Measurements from ENCODE around the gene MAK.

The MAK gene

DNA sequence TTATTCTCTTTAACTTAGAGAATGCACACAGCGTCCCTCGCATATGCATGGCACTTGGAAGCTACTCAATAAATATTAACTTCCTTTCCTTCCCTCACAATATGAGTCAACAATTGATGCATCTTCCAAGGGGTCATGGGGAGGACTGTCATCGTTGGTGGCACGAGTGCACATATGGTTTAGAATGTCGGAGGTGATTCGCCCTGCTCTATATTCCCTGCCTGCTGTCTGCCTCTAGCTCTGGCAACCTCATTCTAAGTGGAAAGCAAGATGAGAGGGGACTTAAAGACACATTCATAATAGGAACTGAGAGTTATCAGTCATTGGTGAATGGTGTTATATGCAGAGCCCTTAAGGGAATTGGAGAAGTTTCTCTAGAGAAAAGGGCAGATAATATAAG, 44.6 kb downstream of the MAK start:
- TF ChIP-seq ZFX (IDR thresholded peaks at IDR 0.05; ENCODE audit: borderline replicate concordance) = no peak
- H3K27ac ChIP-seq = no peak overlapping the region

DNA sequence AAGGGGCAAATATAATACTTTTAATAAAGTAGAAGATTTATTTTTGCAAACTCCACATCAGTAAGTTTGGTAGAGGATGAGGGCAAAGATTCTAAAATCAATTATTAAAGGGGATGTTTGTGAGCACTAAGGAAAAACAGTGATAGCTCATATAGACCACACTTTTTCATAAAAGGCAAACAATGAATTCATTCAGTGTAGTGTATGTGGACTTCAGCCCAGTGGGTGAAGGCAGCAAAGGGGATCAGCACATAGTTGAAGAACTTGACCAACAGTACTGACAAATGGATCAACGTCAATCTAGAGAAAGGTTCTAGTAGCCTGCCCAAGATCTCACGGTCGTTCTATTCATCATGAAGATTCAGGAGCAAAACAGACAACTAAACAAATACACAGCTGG, 45.3 kb downstream of the MAK start:
- TF ChIP-seq, protein P1, sequence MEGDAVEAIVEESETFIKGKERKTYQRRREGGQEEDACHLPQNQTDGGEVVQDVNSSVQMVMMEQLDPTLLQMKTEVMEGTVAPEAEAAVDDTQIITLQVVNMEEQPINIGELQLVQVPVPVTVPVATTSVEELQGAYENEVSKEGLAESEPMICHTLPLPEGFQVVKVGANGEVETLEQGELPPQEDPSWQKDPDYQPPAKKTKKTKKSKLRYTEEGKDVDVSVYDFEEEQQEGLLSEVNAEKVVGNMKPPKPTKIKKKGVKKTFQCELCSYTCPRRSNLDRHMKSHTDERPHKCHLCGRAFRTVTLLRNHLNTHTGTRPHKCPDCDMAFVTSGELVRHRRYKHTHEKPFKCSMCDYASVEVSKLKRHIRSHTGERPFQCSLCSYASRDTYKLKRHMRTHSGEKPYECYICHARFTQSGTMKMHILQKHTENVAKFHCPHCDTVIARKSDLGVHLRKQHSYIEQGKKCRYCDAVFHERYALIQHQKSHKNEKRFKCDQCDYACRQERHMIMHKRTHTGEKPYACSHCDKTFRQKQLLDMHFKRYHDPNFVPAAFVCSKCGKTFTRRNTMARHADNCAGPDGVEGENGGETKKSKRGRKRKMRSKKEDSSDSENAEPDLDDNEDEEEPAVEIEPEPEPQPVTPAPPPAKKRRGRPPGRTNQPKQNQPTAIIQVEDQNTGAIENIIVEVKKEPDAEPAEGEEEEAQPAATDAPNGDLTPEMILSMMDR (IDR thresholded peaks at IDR 0.05) = no peak
- no peak for TF ChIP-seq ZFX (IDR thresholded peaks at IDR 0.05; ENCODE audit: borderline replicate concordance)
- no peak overlapping the region for H3K27ac ChIP-seq

DNA sequence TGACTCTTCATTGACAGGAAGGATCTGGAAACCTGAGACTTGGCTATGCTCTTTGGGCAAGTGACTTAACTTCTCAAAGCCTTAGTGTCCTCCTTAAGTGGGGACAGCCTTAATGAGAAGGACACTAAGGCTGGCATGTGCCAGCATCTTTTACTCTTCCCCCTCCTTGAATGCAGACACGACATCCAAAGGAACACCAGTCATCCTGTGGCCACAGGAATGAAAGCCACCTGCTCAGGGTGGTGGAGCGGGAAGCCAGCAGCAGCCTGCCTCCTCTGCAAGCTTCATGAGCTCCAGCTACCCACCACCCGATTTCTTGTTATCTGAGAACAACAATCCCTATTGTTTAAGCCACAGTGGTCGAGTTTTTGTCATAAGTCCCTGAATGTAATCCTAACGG, 46.2 kb downstream of the MAK start:
- H3K27ac ChIP-seq = no peak overlapping the region
- TF ChIP-seq, protein P1 (IDR thresholded peaks at IDR 0.05) = no peak
- TF ChIP-seq ZFX (IDR thresholded peaks at IDR 0.05; ENCODE audit: borderline replicate concordance) = no peak

DNA sequence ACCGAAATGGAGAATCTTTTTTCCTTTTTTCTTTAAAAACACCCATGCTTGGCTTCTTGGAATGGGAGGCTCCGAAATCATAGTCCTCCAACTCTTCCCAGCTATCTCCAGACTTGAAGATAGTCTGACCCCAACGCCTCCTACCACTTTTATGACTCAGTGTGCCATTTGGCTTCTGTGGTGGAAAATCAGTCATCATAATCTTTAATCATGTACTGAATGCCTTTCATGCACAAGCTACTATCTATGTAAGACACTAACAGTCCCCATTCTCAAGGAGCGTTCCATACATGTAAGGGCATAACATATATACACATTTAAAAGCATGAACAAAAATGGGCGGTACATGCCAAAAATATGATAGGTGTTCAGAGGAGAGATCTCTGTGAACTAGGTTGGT, 46.7 kb downstream of the MAK start:
- H3K27ac ChIP-seq = no peak overlapping the region
- TF ChIP-seq ZFX (IDR thresholded peaks at IDR 0.05; ENCODE audit: borderline replicate concordance) = no peak
- TF ChIP-seq, protein P1 (IDR thresholded peaks at IDR 0.05) = no peak

DNA sequence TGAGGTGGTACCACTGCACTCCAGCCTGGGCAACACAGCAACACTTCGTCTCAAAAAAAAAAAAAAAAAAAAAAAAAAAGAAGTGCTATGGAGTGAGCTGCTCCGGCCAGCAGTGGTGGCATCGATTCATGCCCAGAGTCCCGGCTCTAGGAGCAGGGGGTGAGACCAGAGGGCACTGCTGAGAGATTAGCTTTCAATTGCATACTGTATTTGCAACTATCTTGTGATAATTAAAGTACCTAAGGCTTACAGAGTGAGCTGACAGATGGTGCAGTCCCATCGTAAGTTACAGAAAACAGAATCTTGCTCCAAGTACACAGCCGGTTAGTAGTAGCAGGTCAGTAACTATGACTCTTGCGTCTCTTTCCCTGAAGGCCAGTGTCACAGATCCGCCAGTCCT, 59.3 kb downstream of the MAK start:
- TF ChIP-seq, protein P1 (IDR thresholded peaks at IDR 0.05) = no peak
- TF ChIP-seq ZFX (IDR thresholded peaks at IDR 0.05; ENCODE audit: borderline replicate concordance) = no peak
- H3K27ac ChIP-seq = no peak overlapping the region

DNA sequence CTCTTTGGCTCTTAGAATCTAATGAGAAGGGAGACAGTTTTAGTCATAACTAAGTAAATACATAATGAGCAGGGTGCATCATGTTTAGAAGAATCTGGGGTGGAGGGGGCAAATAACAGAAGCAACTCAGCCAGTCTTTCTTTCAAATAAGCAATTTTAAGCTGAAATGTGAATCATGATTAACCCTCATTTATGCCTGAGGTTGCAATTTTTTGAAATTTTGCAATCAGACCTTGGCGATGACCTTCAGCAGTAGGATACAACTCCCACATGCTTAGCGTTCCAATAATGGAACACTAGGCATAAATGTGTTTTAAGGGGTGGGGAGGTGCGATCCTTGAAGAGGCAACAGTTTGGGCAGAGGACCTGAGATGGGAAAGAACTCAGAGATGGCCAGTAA, 60.1 kb downstream of the MAK start:
- TF ChIP-seq ZFX (IDR thresholded peaks at IDR 0.05; ENCODE audit: borderline replicate concordance) = no peak
- TF ChIP-seq, protein P1 (IDR thresholded peaks at IDR 0.05) = no peak
- no peak overlapping the region for H3K27ac ChIP-seq

DNA sequence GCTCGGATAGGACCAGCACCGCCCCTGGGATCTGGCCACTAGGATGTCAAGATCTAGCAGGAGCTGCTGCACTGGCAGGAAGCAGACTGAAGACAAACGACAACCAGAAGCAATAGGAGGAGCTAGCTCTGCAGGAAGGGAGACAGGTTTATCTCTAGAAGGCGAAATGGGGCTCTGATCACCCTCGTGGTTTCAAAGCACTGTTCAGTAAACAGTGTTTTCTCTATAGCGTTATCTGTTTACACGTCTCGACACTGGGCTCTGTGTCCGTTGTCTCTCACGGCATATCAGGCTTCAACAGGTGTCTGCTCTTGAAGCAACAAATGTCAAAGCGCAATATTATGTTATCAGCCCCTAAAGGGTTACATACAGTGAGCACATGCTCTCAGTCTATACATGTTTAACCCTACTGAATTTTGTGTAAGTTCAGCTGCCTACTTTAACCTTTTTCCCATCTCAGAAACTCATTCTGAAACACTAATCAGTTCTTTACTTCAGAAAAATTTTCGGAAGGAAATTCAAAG, 66.9 kb downstream of the MAK start:
- no peak overlapping the region for H3K27ac ChIP-seq
- TF ChIP-seq, protein P1 (IDR thresholded peaks at IDR 0.05) = no peak
- no peak for TF ChIP-seq ZFX (IDR thresholded peaks at IDR 0.05; ENCODE audit: borderline replicate concordance)

DNA sequence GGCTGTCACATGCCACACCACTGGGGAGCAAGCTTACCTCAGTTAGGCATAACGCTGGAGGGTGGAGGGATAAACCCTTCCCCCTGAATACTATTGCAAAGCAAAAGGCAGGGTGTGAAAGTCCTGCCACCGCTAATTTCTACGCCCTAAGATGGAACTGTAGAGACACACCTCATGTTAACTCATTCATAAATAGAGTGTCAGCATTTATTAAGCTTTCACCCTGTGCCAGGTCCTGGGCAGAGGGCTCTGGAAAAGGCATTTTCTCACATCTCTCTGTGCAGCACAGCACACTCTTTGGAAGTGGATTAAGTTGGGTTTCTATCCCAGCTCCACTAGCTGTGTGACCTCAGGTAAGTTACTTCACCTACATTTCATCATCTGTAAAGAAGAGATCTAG, 68.9 kb downstream of the MAK start:
- H3K27ac ChIP-seq = no peak overlapping the region
- TF ChIP-seq, protein P1 (IDR thresholded peaks at IDR 0.05) = no peak
- no peak for TF ChIP-seq ZFX (IDR thresholded peaks at IDR 0.05; ENCODE audit: borderline replicate concordance)
